HG02943 (cell line): ENCODE results near the gene MRPL3.

ENCODE experiments used
- ATAC-seq: cut with Tn5 transposase; IDR thresholded peaks from one replicate; pipeline ENCODE4 v1.9.1; 2021; ENCODE audit warnings: mild to moderate bottlenecking, low read depth, moderate library complexity; ENCODE audit not compliant: unreplicated experiment

MRPL3 gene

GRCh38 chr3:131421301-131421700 lies 81.5 kb downstream of the MRPL3 start:
- no peak for ATAC-seq

DNA sequence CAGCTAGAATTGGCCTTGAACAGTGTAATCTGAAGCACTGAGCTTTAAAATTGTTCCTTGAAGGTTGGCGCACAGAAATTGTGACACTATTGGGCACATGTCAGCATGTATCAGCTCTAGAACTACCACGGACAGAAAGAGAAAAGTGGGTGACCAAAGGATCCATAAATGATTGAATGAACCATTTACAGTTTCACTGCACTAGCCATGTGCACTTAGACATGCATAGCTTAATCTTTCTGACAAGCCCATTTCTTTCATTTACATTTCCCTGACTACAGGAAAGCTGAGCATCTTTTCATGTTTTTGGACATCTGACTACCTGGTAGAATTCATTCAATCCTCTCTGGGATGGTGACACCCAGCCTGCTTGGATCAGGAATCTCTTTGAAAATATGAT lies 85.0 kb downstream of the MRPL3 start:
- no peak for ATAC-seq
